Measurements from ENCODE around the gene MKNK2. TPM values are rescaled to one million over a fixed set of nuclear protein-coding genes. Genes with fewer than 3 reads are reported as not detected.

Gene MKNK2
- total RNA-seq, 4 donors from 2014 or later = 189 to 279 (median 236) TPM

GRCh38 chr19:2032296-2032941, 18.6 kb downstream of the MKNK2 start:
- Histone ChIP-seq H3K9me3 (peaks cover 0 to 5% of the 10 kb centered on the region in 2 donors), H3K27me3 (no peaks in the 10 kb centered on the region), H3K36me3 (no peaks in the 10 kb centered on the region), H3K27ac (peak overlapping the region; percentile 93 to 97 (median 96)), H3K4me3 (peak overlapping the region in 2 of 4 donors; percentile 11 to 15), H3K4me1 (peaks cover 27 to 64% (median 39%) of the 10 kb centered on the region in 4 donors)
- intact Hi-C loops (cut with DNase I; ENCODE audit: low total_unique reads) = no loop called here
- in situ Hi-C loops (cut with MboI; ENCODE audit: low pct_ligation_motif_present in 1 of 4, low pct_unique_long_range_greater_than_20kb in 1 of 4, low sequenced_read_pairs in 3 of 4) = no loop called here
- TF ChIP-seq POLR2A (IDR thresholded peaks at IDR 0.05) = peak; percentile 65
- no peak for TF ChIP-seq CTCF (IDR thresholded peaks at IDR 0.05)
- peak; percentile 93 for TF ChIP-seq EP300 (IDR thresholded peaks at IDR 0.05; ENCODE audit: low read depth)
- TF ChIP-seq POLR2AphosphoS5 (IDR thresholded peaks at IDR 0.05) = peak; percentile 76 to 90 (median 89)
- DNase-seq = peak; percentile 97
- WGBS, 2 donors (ENCODE audit: low coverage in 1 of 2) = 6 to 40% methylated on average over 4 to 16 of the region's 19 CpGs

GRCh38 chr19:2027361-2027760, 23.7 kb downstream of the MKNK2 start:
- no peak overlapping the region for H3K27ac ChIP-seq
- TF ChIP-seq POLR2A (IDR thresholded peaks at IDR 0.05) (no peak), CTCF (IDR thresholded peaks at IDR 0.05) (no peak), EP300 (IDR thresholded peaks at IDR 0.05; ENCODE audit: low read depth) (no peak), POLR2AphosphoS5 (IDR thresholded peaks at IDR 0.05) (no peak)
- DNase-seq = no peak
- 71 to 72% methylated on average over 9 of the region's 9 CpGs for WGBS, 2 donors (ENCODE audit: low coverage in 1 of 2)
- in situ Hi-C loops (cut with MboI; ENCODE audit: low pct_ligation_motif_present in 1 of 4, low pct_unique_long_range_greater_than_20kb in 1 of 4, low sequenced_read_pairs in 3 of 4) = loop anchor here in 1 of 4 donors (10.0 kb wide), 1 partner anchor 47 kb away; no protein-coding TSS in a partner anchor
- intact Hi-C loops (cut with DNase I; ENCODE audit: low total_unique reads) = loop anchor here (10.0 kb wide), 1 partner anchor 757 kb away; the partner anchor contains the start of genes SGTA and THOP1
- H3K9me3 ChIP-seq = no peaks in the 10 kb centered on the region
- no peaks in the 10 kb centered on the region for H3K36me3 ChIP-seq
- H3K27me3 ChIP-seq = no peaks in the 10 kb centered on the region
- no peak overlapping the region for H3K4me3 ChIP-seq
- H3K4me1 ChIP-seq = peaks cover 10 to 41% (median 19%) of the 10 kb centered on the region in 4 donors

- intact Hi-C loops (cut with DNase I; ENCODE audit: low total_unique reads) (loop anchor here (10.0 kb wide), 1 partner anchor 758 kb away; the partner anchor contains the start of genes SGTA and THOP1), in situ Hi-C loops (cut with MboI; ENCODE audit: low pct_ligation_motif_present in 1 of 4, low pct_unique_long_range_greater_than_20kb in 1 of 4, low sequenced_read_pairs in 3 of 4) (loop anchor here in 1 of 4 donors (10.0 kb wide), 1 partner anchor 48 kb away; no protein-coding TSS in a partner anchor)
- Histone ChIP-seq H3K36me3 (no peaks in the 10 kb centered on the region), H3K27ac (no peak overlapping the region), H3K9me3 (no peaks in the 10 kb centered on the region), H3K4me1 (peaks cover 5 to 35% (median 13%) of the 10 kb centered on the region in 4 donors), H3K4me3 (no peak overlapping the region), H3K27me3 (no peaks in the 10 kb centered on the region)
- TF ChIP-seq POLR2A (IDR thresholded peaks at IDR 0.05) (no peak), EP300 (IDR thresholded peaks at IDR 0.05; ENCODE audit: low read depth) (no peak), POLR2AphosphoS5 (IDR thresholded peaks at IDR 0.05) (no peak), CTCF (IDR thresholded peaks at IDR 0.05) (no peak)
- DNase-seq = peak; percentile 40
- 75% methylated on average over 10 of the region's 10 CpGs; no CpG with 5 or more reads in 1 of the 2 donors for WGBS, 2 donors (ENCODE audit: low coverage in 1 of 2)
Observed at GRCh38 chr19:2026770-2027169, 24.3 kb downstream of the MKNK2 start.

GRCh38 chr19:2022289-2022688, 28.8 kb downstream of the MKNK2 start:
- Histone ChIP-seq H3K27me3 (no peaks in the 10 kb centered on the region), H3K36me3 (no peaks in the 10 kb centered on the region), H3K9me3 (no peaks in the 10 kb centered on the region), H3K4me1 (peaks cover 3 to 12% (median 6%) of the 10 kb centered on the region in 4 donors), H3K27ac (no peak overlapping the region), H3K4me3 (no peak overlapping the region)
- WGBS, 2 donors (ENCODE audit: low coverage in 1 of 2) = 95 to 98% methylated on average over 2 of the region's 2 CpGs
- intact Hi-C loops (cut with DNase I; ENCODE audit: low total_unique reads) (loop anchor here (5.0 to 10.0 kb wide), 2 partner anchors 45 to 763 kb away; partner anchors contain the start of genes SGTA and THOP1), in situ Hi-C loops (cut with MboI; ENCODE audit: low pct_ligation_motif_present in 1 of 4, low pct_unique_long_range_greater_than_20kb in 1 of 4, low sequenced_read_pairs in 3 of 4) (loop anchor here in 2 of 4 donors (5.0 to 10.0 kb wide), 2 partner anchors 45 to 53 kb away; no protein-coding TSS in a partner anchor)
- no peak for TF ChIP-seq POLR2AphosphoS5 (IDR thresholded peaks at IDR 0.05)
- no peak for TF ChIP-seq EP300 (IDR thresholded peaks at IDR 0.05; ENCODE audit: low read depth)
- no peak for TF ChIP-seq CTCF (IDR thresholded peaks at IDR 0.05)
- TF ChIP-seq POLR2A (IDR thresholded peaks at IDR 0.05) = no peak
- DNase-seq = no peak

Data from transverse colon (tissue), 4 donors.